ENCODE measurements around the gene MTFMT. TPM values are rescaled to one million over a fixed set of nuclear protein-coding genes. Genes with fewer than 3 reads are reported as not detected.

MTFMT gene
- polyA plus RNA-seq, 4 donors = 9.7 to 14.8 (median 12.9) TPM

DNA sequence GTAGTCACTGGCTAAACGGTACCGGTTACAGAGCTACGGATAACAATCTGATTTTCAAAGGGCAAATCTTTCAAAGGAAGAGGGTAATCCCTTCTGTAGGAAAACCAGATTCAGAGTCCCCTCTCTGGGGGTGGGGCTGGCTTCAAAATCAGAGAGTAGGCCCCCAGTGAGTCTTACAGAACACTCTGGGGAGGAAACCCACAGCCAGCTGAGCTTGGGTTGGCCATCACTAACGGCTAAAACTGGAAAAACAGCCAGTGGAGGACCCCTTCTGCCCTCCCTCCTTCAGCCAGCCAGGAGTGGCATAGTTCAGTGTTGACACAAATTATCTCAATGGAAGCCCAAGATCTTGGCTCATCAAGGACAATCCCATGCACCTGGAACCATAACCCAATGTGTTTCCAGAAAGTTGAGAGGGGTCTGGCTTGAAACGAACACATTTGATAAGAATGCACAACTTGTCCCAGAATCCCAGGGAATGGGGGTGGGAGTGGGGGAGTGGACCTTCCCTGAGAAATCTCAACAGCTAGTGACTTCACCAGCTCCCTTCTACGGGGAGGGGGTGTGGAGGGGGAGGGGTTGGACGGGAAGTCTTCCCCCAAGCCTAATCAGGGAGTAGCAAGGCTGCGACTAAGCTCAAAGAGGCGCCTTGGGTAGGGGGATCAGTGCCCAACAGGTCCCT lies 37.3 kb upstream of the MTFMT start:
- Histone ChIP-seq H3K4me1 (ENCODE audit: control insufficient read depth in 3 of 3, insufficient read depth in 2 of 3, low read depth in 1 of 3, low read length in 2 of 3) (peaks cover 0 to 17% (median 3%) of the 10 kb centered on the region in 3 donors), H3K27me3 (ENCODE audit: control insufficient read depth in 3 of 3, insufficient read depth in 3 of 3, low read length in 3 of 3) (peaks cover 0 to 27% (median 4%) of the 10 kb centered on the region in 3 donors), H3K27ac (ENCODE audit: low read depth in 1 of 3, low read length in 2 of 3) (peak overlapping the region in 2 of 3 donors; percentile 46 to 83), H3K9me3 (ENCODE audit: control insufficient read depth in 2 of 2, insufficient read depth in 1 of 2, low read depth in 1 of 2, low read length in 1 of 2) (no peaks in the 10 kb centered on the region), H3K4me3 (ENCODE audit: low read depth in 1 of 3, low read length in 3 of 3) (peak overlapping the region in 1 of 3 donors; percentile 38), H3K36me3 (ENCODE audit: control insufficient read depth in 3 of 3, insufficient read depth in 2 of 3, low read depth in 1 of 3, low read length in 3 of 3) (no peaks in the 10 kb centered on the region)
- 41 to 50% (median 41%) methylated on average over 9 of the region's 9 CpGs for WGBS, 3 donors
- DNase-seq (no peak), FAIRE-seq (no peak)

DNA sequence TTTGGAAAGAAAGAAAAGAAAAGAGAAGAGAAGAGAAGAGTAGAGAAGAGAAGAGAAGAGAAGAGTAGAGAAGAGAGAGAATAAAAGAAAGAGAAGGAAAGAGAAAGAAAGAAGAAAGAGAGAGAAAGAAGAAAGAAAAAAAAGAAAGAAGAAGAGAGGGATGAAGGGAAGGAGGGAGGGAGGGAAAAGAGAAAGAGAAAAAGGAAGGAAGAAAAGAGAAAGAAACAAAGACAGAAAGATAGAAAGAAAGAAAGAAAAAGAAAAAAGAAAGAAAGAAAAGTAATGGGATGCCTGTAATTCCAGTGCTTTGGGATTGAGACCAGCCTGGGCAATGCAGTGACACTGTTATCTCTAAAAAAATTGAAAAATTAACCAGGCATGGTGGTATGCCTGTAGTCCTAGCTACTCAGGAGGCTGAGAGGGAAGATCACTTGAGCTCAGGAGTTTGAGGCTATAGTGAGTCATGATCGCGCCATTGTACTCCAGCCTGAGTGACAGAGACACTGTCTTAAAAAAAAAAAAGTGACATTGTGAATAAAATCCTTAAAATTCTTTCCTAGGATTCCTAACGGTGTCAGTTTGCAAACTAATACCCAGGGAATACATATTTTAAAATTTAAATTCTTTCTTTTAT lies 36.7 kb upstream of the MTFMT start:
- H3K4me1 ChIP-seq (ENCODE audit: control insufficient read depth in 3 of 3, insufficient read depth in 2 of 3, low read depth in 1 of 3, low read length in 2 of 3) = peaks cover 0 to 10% (median 3%) of the 10 kb centered on the region in 3 donors
- peaks cover 0 to 27% (median 4%) of the 10 kb centered on the region in 3 donors for H3K27me3 ChIP-seq (ENCODE audit: control insufficient read depth in 3 of 3, insufficient read depth in 3 of 3, low read length in 3 of 3)
- no peak overlapping the region for H3K27ac ChIP-seq (ENCODE audit: low read depth in 1 of 3, low read length in 2 of 3)
- peak overlapping the region in 1 of 3 donors; percentile 8 for H3K4me3 ChIP-seq (ENCODE audit: low read depth in 1 of 3, low read length in 3 of 3)
- no peaks in the 10 kb centered on the region for H3K9me3 ChIP-seq (ENCODE audit: control insufficient read depth in 2 of 2, insufficient read depth in 1 of 2, low read depth in 1 of 2, low read length in 1 of 2)
- DNase-seq = no peak
- FAIRE-seq = no peak
- no peaks in the 10 kb centered on the region for H3K36me3 ChIP-seq (ENCODE audit: control insufficient read depth in 3 of 3, insufficient read depth in 2 of 3, low read depth in 1 of 3, low read length in 3 of 3)
- WGBS, 3 donors = 72 to 79% (median 78%) methylated on average over 3 of the region's 3 CpGs

DNA sequence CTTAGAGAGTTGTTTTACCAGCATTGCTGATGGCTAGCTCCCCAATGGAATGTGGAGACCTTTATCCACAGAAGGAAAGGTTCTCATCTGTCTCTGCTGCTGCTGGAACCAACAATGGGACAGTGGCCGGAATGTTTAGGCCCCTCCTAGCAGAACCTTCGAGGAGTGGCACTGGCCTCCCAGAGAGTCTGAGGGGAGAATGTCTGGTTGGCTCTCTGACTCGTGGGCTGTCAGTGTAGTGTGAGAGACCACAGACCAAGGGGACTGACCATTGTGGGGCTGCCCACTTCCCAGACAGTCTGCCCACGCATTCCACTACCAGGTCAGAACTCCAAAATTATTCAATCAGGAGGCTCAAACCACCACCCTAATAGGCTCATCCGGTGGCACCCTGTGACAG lies 33.3 kb upstream of the MTFMT start:
- no peak for DNase-seq
- H3K4me1 ChIP-seq (ENCODE audit: control insufficient read depth in 3 of 3, insufficient read depth in 2 of 3, low read depth in 1 of 3, low read length in 2 of 3) = peaks cover 0 to 2% (median 0%) of the 10 kb centered on the region in 3 donors
- no peak overlapping the region for H3K4me3 ChIP-seq (ENCODE audit: low read depth in 1 of 3, low read length in 3 of 3)
- peaks cover 0 to 21% (median 4%) of the 10 kb centered on the region in 3 donors for H3K27me3 ChIP-seq (ENCODE audit: control insufficient read depth in 3 of 3, insufficient read depth in 3 of 3, low read length in 3 of 3)
- WGBS, 3 donors = 77 to 93% (median 87%) methylated on average over 5 of the region's 5 CpGs
- H3K9me3 ChIP-seq (ENCODE audit: control insufficient read depth in 2 of 2, insufficient read depth in 1 of 2, low read depth in 1 of 2, low read length in 1 of 2) = no peaks in the 10 kb centered on the region
- FAIRE-seq = no peak
- H3K36me3 ChIP-seq (ENCODE audit: control insufficient read depth in 3 of 3, insufficient read depth in 2 of 3, low read depth in 1 of 3, low read length in 3 of 3) = peaks cover 0 to 2% (median 0%) of the 10 kb centered on the region in 3 donors
- H3K27ac ChIP-seq (ENCODE audit: low read depth in 1 of 3, low read length in 2 of 3) = no peak overlapping the region

DNA sequence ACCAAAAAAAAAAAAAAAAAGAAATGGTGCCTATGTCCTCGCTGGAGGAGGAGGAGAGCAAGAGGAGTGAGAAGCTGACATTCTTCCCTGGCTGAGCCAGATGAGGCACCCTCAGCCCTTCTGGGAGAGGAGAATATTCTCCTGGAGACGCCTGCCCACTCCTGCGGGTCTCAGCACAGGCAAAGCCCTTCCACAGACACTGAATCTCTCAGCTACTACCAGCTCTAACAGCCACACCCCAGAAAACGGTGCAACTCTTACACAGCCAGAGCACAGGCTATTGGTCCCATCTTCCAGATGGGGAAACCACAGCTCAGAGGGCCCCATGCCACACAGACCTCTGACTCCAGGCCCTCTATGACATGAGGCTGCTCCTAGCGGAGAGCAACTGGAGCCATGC lies 32.6 kb upstream of the MTFMT start:
- no peak overlapping the region for H3K27ac ChIP-seq (ENCODE audit: low read depth in 1 of 3, low read length in 2 of 3)
- DNase-seq (no peak), FAIRE-seq (no peak)
- WGBS, 3 donors = 59 to 88% (median 79%) methylated on average over 3 to 5 of the region's 5 CpGs
- peaks cover 0 to 16% (median 4%) of the 10 kb centered on the region in 3 donors for H3K27me3 ChIP-seq (ENCODE audit: control insufficient read depth in 3 of 3, insufficient read depth in 3 of 3, low read length in 3 of 3)
- peaks cover 0 to 8% (median 0%) of the 10 kb centered on the region in 3 donors for H3K4me1 ChIP-seq (ENCODE audit: control insufficient read depth in 3 of 3, insufficient read depth in 2 of 3, low read depth in 1 of 3, low read length in 2 of 3)
- peaks cover 0 to 2% (median 0%) of the 10 kb centered on the region in 3 donors for H3K36me3 ChIP-seq (ENCODE audit: control insufficient read depth in 3 of 3, insufficient read depth in 2 of 3, low read depth in 1 of 3, low read length in 3 of 3)
- H3K4me3 ChIP-seq (ENCODE audit: low read depth in 1 of 3, low read length in 3 of 3) = no peak overlapping the region
- H3K9me3 ChIP-seq (ENCODE audit: control insufficient read depth in 2 of 2, insufficient read depth in 1 of 2, low read depth in 1 of 2, low read length in 1 of 2) = no peaks in the 10 kb centered on the region

DNA sequence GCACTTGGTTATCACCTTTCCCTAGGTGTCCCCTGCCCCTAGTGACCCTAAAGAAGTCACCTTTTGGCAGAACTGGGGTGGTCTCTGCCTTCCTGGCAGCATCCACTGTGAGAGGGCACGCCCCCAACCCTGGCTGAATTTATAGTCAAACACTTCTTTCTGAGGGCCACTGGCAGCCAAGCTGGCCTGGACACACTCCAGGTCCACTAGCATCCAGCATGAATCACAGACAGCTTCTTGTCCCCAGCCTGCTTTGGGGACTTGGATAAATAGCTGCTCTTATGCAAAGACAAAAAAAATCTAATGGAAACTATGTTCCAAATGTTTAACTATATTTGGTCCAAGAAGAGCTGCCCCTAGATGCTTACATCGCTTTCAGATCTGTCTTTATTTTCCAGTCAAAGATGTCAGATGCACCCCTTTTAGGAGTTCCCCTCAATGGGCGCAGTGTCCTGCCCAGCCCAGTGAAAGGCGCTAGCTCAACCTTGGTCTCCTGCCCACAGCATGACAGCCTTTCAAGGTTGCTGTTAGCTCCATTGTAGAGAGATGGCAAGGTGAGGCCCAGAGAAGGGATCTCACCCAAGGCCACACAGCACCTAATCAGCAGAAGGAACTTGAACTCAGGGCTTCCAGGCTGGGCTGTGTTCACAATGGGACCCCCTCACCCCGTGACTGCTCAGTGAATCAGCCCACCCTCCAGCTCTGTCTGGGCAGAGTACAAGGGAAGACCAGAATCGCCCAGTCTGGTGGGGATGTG lies 31.4 kb upstream of the MTFMT start:
- H3K4me1 ChIP-seq (ENCODE audit: control insufficient read depth in 3 of 3, insufficient read depth in 2 of 3, low read depth in 1 of 3, low read length in 2 of 3) = peaks cover 3 to 17% (median 5%) of the 10 kb centered on the region in 3 donors
- FAIRE-seq = no peak
- H3K27me3 ChIP-seq (ENCODE audit: control insufficient read depth in 3 of 3, insufficient read depth in 3 of 3, low read length in 3 of 3) = peaks cover 0 to 6% (median 0%) of the 10 kb centered on the region in 3 donors
- no peaks in the 10 kb centered on the region for H3K9me3 ChIP-seq (ENCODE audit: control insufficient read depth in 2 of 2, insufficient read depth in 1 of 2, low read depth in 1 of 2, low read length in 1 of 2)
- no peak for DNase-seq
- no peak overlapping the region for H3K4me3 ChIP-seq (ENCODE audit: low read depth in 1 of 3, low read length in 3 of 3)
- WGBS, 3 donors = 79 to 91% (median 85%) methylated on average over 6 of the region's 6 CpGs
- peak overlapping the region in 1 of 3 donors; percentile 52 for H3K27ac ChIP-seq (ENCODE audit: low read depth in 1 of 3, low read length in 2 of 3)
- H3K36me3 ChIP-seq (ENCODE audit: control insufficient read depth in 3 of 3, insufficient read depth in 2 of 3, low read depth in 1 of 3, low read length in 3 of 3) = peaks cover 0 to 6% (median 0%) of the 10 kb centered on the region in 3 donors

DNA sequence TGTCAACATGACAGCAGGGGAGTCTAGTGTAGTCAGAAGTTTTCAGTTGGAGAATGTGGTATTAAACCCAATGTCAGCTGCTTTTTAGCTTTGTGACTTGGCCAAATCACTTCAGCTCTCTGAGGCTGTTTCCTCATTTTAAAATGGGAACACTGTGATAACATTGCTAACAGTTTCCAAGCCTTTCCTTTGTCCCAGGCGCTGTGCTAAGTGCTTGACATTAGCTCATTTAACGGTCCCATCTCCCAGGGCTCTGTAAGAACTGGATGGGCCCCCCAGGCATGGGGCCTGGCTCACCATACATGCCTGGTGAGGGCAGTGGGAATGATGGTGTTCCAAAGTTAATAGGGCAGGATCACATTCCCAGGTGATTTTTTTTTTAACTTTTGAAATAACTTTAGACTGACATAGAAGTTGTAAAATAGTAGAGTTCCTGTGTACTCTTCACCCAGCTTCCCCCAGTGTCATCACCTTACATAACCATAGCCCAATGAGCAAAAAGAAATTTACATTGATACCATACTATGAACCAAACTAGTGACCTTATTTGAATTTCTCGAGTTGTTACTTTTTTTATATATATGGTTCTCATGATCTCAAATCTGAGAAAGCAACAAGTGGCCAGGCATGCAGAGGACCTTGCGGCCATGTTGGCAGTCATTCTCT lies 30.6 kb upstream of the MTFMT start:
- Histone ChIP-seq H3K9me3 (ENCODE audit: control insufficient read depth in 2 of 2, insufficient read depth in 1 of 2, low read depth in 1 of 2, low read length in 1 of 2) (no peaks in the 10 kb centered on the region), H3K36me3 (ENCODE audit: control insufficient read depth in 3 of 3, insufficient read depth in 2 of 3, low read depth in 1 of 3, low read length in 3 of 3) (peaks cover 0 to 9% (median 0%) of the 10 kb centered on the region in 3 donors), H3K27ac (ENCODE audit: low read depth in 1 of 3, low read length in 2 of 3) (peak overlapping the region in 1 of 3 donors; percentile 11), H3K27me3 (ENCODE audit: control insufficient read depth in 3 of 3, insufficient read depth in 3 of 3, low read length in 3 of 3) (peaks cover 0 to 2% (median 0%) of the 10 kb centered on the region in 3 donors), H3K4me1 (ENCODE audit: control insufficient read depth in 3 of 3, insufficient read depth in 2 of 3, low read depth in 1 of 3, low read length in 2 of 3) (peaks cover 5 to 25% (median 7%) of the 10 kb centered on the region in 3 donors), H3K4me3 (ENCODE audit: low read depth in 1 of 3, low read length in 3 of 3) (no peak overlapping the region)
- 77 to 91% (median 91%) methylated on average over 4 of the region's 4 CpGs for WGBS, 3 donors
- FAIRE-seq = no peak
- no peak for DNase-seq

DNA sequence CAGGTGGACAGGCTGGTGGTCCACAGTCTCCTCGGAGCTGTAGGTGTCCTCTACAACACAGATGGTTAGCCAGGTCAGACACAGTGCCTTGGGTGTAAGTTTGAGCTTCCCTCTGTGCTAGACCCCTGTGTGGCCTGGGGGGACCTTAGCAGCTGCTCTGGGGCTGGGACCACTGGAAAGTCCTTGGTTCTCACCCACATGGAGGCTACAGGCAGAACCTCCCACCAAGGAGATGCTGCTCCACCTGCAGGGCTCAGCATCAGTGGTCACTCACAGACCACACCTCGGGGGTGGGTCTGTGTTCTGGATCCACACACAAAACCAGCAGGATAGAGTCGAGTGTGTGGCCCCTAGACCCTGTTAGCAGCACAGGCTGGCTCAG lies 29.9 kb upstream of the MTFMT start:
- WGBS, 3 donors = 74 to 83% (median 75%) methylated on average over 3 of the region's 3 CpGs
- no peak for FAIRE-seq
- DNase-seq = no peak

More for the DNA sequence above, 29.9 kb upstream of the MTFMT start:
- Histone ChIP-seq H3K4me1 (ENCODE audit: control insufficient read depth in 3 of 3, insufficient read depth in 2 of 3, low read depth in 1 of 3, low read length in 2 of 3) (peaks cover 5 to 32% (median 12%) of the 10 kb centered on the region in 3 donors), H3K27ac (ENCODE audit: low read depth in 1 of 3, low read length in 2 of 3) (no peak overlapping the region), H3K36me3 (ENCODE audit: control insufficient read depth in 3 of 3, insufficient read depth in 2 of 3, low read depth in 1 of 3, low read length in 3 of 3) (peaks cover 0 to 17% (median 0%) of the 10 kb centered on the region in 3 donors), H3K4me3 (ENCODE audit: low read depth in 1 of 3, low read length in 3 of 3) (no peak overlapping the region), H3K27me3 (ENCODE audit: control insufficient read depth in 3 of 3, insufficient read depth in 3 of 3, low read length in 3 of 3) (no peaks in the 10 kb centered on the region), H3K9me3 (ENCODE audit: control insufficient read depth in 2 of 2, insufficient read depth in 1 of 2, low read depth in 1 of 2, low read length in 1 of 2) (no peaks in the 10 kb centered on the region)

All from small intestine (tissue), 7 donors.